PC-9 (cell line): ENCODE measurements around the gene HNRNPF. TPM values are rescaled to one million over a fixed set of nuclear protein-coding genes. Genes with fewer than 3 reads are reported as not detected.

ENCODE experiments used
- BruUV-seq: library from RNA; stranded (reverse); fragments of 400-500 nt; replicated peaks from 2 replicates; lab custom pipeline; 2021; lab: Mats Ljungman, UMichigan
- CTCF ChIA-PET: fragments of 300-600 bp; sonication (Branson Sonifier 250); formaldehyde crosslinking; loops from one replicate; lab custom pipeline; 2022; ENCODE audit warnings: antibody characterized with exemption; lab: Charles Lee
- POLR2A ChIA-PET: fragments of 300-600 bp; sonication (Branson Sonifier 250); formaldehyde crosslinking; loops from one replicate; lab custom pipeline; 2022; ENCODE audit warnings: antibody characterized with exemption; ENCODE audit not compliant: unreplicated experiment; lab: Charles Lee
- DNase-seq, 2 experiments: peaks; one replicate each; pipeline versions ENCODE4 v3.0.0 to v3.0.0-alpha.2; 2015 to 2022; ENCODE audit warnings: mixed read lengths in 1 of 2
- H2AFZ ChIP-seq: fragments of 200-600 bp; sonication (generic); 2 replicates; pipeline ENCODE4 v1.8.1; 2017; ENCODE audit warnings: antibody characterized with exemption
- H3F3A ChIP-seq: fragments of 200-600 bp; sonication (generic); 2 replicates; pipeline ENCODE4 v1.8.1; 2017; ENCODE audit warnings: antibody characterized with exemption, mild to moderate bottlenecking, low read depth; ENCODE audit not compliant: insufficient read depth
- H3K27ac ChIP-seq: fragments of 200-600 bp; sonication (generic); 2 replicates; pipeline ENCODE4 v1.6.1; 2016; ENCODE audit warnings: mixed run types
- H3K27me3 ChIP-seq: fragments of 200-600 bp; sonication (generic); 2 replicates; pipeline ENCODE4 v1.6.1; 2016; ENCODE audit warnings: low read depth, mixed run types; ENCODE audit not compliant: insufficient read depth
- H3K36me3 ChIP-seq: fragments of 200-600 bp; sonication (generic); 2 replicates; pipeline ENCODE4 v1.6.1; 2016; ENCODE audit warnings: low read depth, mixed run types
- H3K4me1 ChIP-seq: fragments of 200-600 bp; sonication (generic); replicated peaks from 2 replicates; pipeline ENCODE4 v1.6.1; 2016; ENCODE audit warnings: mixed run types; ENCODE audit not compliant: insufficient read depth
- H3K4me2 ChIP-seq: fragments of 200-600 bp; sonication (generic); 2 replicates; pipeline ENCODE4 v1.6.1; 2017; ENCODE audit warnings: mixed run types
- H3K4me3 ChIP-seq: fragments of 200-600 bp; sonication (generic); 2 replicates; pipeline ENCODE4 v1.6.1; 2016; ENCODE audit warnings: mixed run types
- H3K79me2 ChIP-seq: fragments of 200-600 bp; sonication (generic); 2 replicates; pipeline ENCODE4 v1.6.1; 2017; ENCODE audit warnings: low read depth, mixed run types
- H3K9me2 ChIP-seq: fragments of 200-600 bp; sonication (generic); 2 replicates; pipeline ENCODE4 v1.8.1; 2017; ENCODE audit warnings: mild to moderate bottlenecking; ENCODE audit not compliant: insufficient read depth
- H3K9me3 ChIP-seq: fragments of 200-600 bp; sonication (generic); 2 replicates; pipeline ENCODE4 v1.8.1; 2016; ENCODE audit warnings: low read depth; ENCODE audit not compliant: insufficient read depth
- H4K20me1 ChIP-seq: fragments of 200-600 bp; sonication (generic); 2 replicates; pipeline ENCODE4 v1.8.1; 2017; ENCODE audit not compliant: insufficient read depth
- EZH2 ChIP-seq: fragments of 200-600 bp; sonication (generic); IDR thresholded peaks from 2 replicates; pipeline ENCODE4 v1.8.0; 2017; ENCODE audit warnings: antibody characterized with exemption, low read depth
- intact Hi-C: fragments of 100-400 bp; cut with micrococcal nuclease; formaldehyde crosslinking; loops from one replicate; pipeline ENCODE4 v1.10.0; 2022; ENCODE audit not compliant: unreplicated experiment
- total RNA-seq: library from RNA; stranded (reverse); gene quantifications from 2 replicates; pipeline ENCODE4 v1.2.3, GENCODE V29; 2021
- TF ChIP-seq, protein P1 (sequence below): fragments of 200-600 bp; sonication (generic); conservative IDR thresholded peaks from 2 replicates; pipeline ENCODE4 v1.6.1; 2017; ENCODE audit warnings: mixed run types, antibody characterized with exemption, mild to moderate bottlenecking, moderate library complexity

The HNRNPF gene
- total RNA-seq, 1 experiment from 2014 or later, result 337 TPM

GRCh38 chr10:43354330-43354635, 54.7 kb downstream of the HNRNPF start:
- BruUV-seq, result no TSS peak
- no peak for DNase-seq
- no peaks in the 10 kb centered on the region for H3K9me2 ChIP-seq
- ChIA-PET POLR2A (no interaction called here), CTCF (interaction anchor here (0.5 to 0.7 kb wide), 2 partner anchors 67 to 107 kb away, joined by 3 to 5 read pairs; no protein-coding TSS in a partner anchor)
- peak overlapping the region; percentile 52 for H3K4me2 ChIP-seq
- no peaks in the 10 kb centered on the region for H3K27me3 ChIP-seq
- intact Hi-C loops, result loop anchor here (2.0 to 5.0 kb wide), 3 partner anchors 23 to 83 kb away; partner anchors contain the start of gene ZNF487
- H3K9me3 ChIP-seq, result no peaks in the 10 kb centered on the region
- H3K79me2 ChIP-seq, result no peaks in the 10 kb centered on the region
- H3K4me1 ChIP-seq, result peaks cover 61% of the 10 kb centered on the region
- H3K36me3 ChIP-seq, result no peaks in the 10 kb centered on the region
- H3K4me3 ChIP-seq, result no peak overlapping the region
- peak overlapping the region; percentile 80 for H3K27ac ChIP-seq
- TF ChIP-seq EZH2, result no peak
- TF ChIP-seq, protein P1, sequence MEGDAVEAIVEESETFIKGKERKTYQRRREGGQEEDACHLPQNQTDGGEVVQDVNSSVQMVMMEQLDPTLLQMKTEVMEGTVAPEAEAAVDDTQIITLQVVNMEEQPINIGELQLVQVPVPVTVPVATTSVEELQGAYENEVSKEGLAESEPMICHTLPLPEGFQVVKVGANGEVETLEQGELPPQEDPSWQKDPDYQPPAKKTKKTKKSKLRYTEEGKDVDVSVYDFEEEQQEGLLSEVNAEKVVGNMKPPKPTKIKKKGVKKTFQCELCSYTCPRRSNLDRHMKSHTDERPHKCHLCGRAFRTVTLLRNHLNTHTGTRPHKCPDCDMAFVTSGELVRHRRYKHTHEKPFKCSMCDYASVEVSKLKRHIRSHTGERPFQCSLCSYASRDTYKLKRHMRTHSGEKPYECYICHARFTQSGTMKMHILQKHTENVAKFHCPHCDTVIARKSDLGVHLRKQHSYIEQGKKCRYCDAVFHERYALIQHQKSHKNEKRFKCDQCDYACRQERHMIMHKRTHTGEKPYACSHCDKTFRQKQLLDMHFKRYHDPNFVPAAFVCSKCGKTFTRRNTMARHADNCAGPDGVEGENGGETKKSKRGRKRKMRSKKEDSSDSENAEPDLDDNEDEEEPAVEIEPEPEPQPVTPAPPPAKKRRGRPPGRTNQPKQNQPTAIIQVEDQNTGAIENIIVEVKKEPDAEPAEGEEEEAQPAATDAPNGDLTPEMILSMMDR, result no peak
- no peak overlapping the region for H2AFZ ChIP-seq
- peaks cover 56% of the 10 kb centered on the region for H3F3A ChIP-seq
- H4K20me1 ChIP-seq, result no peaks in the 10 kb centered on the region

- Histone ChIP-seq H3K36me3 (no peaks in the 10 kb centered on the region), H3K9me2 (no peaks in the 10 kb centered on the region), H4K20me1 (no peaks in the 10 kb centered on the region), H3K27me3 (no peaks in the 10 kb centered on the region), H3K4me2 (peak overlapping the region; percentile 52), H3K4me1 (peaks cover 61% of the 10 kb centered on the region), H3K4me3 (no peak overlapping the region), H3F3A (peaks cover 56% of the 10 kb centered on the region), H3K27ac (peak overlapping the region; percentile 80), H2AFZ (no peak overlapping the region), H3K79me2 (no peaks in the 10 kb centered on the region), H3K9me3 (no peaks in the 10 kb centered on the region)
- DNase-seq, result peak in 1 of 2 experiments; percentile 82
- BruUV-seq, result no TSS peak
- no peak for TF ChIP-seq EZH2
- TF ChIP-seq, protein P1, result no peak
- ChIA-PET CTCF (interaction anchor here (0.7 kb wide), 1 partner anchor 108 kb away, joined by 3 read pairs; no protein-coding TSS in a partner anchor), POLR2A (interaction anchor here (0.6 kb wide), 1 partner anchor 244 kb away, joined by 5 read pairs; no protein-coding TSS in a partner anchor)
- intact Hi-C loops, result loop anchor here (2.0 to 5.0 kb wide), 3 partner anchors 23 to 84 kb away; partner anchors contain the start of gene ZNF487
Observed at GRCh38 chr10:43353495-43354329, 55.3 kb downstream of the HNRNPF start.

DNA sequence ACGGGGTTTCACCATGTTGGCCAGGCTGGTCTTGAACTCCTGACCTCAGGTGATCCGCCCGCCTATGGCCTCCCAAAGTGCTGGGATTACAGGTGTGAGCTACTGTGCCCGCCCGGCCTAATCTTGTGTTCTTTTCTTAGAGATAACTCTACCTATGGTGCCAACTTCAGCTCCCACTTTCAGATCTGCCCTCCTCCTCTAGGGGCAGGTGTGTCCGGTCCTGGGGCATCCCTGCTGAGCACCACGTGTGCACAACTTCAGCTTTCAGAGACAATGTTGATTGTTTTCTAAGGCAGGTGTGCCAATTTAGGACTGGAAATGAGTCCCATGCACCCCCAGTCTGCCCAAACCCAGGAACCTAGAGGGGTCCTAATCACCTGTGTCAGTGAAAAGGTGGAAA, 56.0 kb downstream of the HNRNPF start:
- Histone ChIP-seq H4K20me1 (no peaks in the 10 kb centered on the region), H3K4me2 (peak overlapping the region; percentile 52), H3K36me3 (no peaks in the 10 kb centered on the region), H3K27me3 (no peaks in the 10 kb centered on the region), H3K27ac (peak overlapping the region; percentile 80), H3K79me2 (no peaks in the 10 kb centered on the region), H2AFZ (no peak overlapping the region), H3K9me2 (no peaks in the 10 kb centered on the region), H3K4me3 (no peak overlapping the region), H3F3A (peaks cover 56% of the 10 kb centered on the region), H3K4me1 (peaks cover 65% of the 10 kb centered on the region), H3K9me3 (no peaks in the 10 kb centered on the region)
- ChIA-PET POLR2A (no interaction called here), CTCF (no interaction called here)
- TF ChIP-seq, protein P1, result no peak
- no peak for TF ChIP-seq EZH2
- intact Hi-C loops, result loop anchor here (5.0 kb wide), 1 partner anchor 84 kb away; the partner anchor contains the start of gene ZNF487
- DNase-seq, result no peak
- no TSS peak for BruUV-seq
